Inferior parietal cortex (tissue), 1 donor: ENCODE data around the gene ABCC6.
"Not testable (repeated sequence)": the region's sequence is repeated elsewhere in the genome, so short reads cannot be mapped to it uniquely, and the experiment has no call there.

Experiments used
- DNase-seq: peaks from one replicate; pipeline ENCODE4 v3.0.0-alpha.2; 2016; ENCODE audit errors: extremely low spot score

Gene ABCC6

GRCh38 chr16:16112450-16113053 lies 110.7 kb downstream of the ABCC6 start:
- no peak for DNase-seq

DNA sequence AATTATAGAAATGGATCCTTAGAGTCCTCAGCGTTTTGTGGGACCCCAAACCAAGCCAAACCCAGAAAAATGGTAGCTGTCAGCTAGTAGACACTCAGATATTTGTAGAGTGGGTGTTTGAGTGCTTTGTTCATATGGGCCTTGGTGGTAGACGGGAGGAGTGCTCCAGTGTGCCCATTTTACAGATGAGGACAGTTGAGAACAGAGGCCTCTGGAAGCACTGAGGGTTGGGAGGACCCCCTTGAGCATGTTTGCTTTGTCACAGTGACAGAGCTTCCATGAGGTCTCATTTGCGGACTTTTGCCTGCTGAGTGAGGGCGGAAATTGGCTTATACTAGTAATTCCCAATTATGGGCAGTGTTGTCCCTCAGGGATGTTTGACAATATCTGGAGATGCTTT lies 111.7 kb downstream of the ABCC6 start:
- DNase-seq: no peak

DNA sequence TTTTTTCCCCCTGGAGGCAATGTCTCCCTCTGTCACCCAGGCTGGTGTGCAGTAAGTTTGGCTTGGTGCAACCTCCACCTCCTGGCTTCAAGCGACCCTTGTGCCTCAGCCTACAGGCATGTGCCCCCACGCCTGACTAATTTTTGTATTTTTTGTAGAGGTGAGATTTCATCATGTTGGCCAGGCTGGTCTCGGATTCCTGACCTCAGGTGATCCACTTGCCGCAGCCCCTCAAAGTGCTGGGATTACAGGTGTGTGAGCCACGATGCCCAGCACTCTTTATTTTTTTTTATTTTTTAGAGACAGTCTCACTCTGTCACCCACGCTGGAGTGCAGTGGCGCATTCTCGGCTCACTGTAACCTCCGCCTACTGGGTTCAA lies 113.2 kb downstream of the ABCC6 start:
- DNase-seq: no peak

DNA sequence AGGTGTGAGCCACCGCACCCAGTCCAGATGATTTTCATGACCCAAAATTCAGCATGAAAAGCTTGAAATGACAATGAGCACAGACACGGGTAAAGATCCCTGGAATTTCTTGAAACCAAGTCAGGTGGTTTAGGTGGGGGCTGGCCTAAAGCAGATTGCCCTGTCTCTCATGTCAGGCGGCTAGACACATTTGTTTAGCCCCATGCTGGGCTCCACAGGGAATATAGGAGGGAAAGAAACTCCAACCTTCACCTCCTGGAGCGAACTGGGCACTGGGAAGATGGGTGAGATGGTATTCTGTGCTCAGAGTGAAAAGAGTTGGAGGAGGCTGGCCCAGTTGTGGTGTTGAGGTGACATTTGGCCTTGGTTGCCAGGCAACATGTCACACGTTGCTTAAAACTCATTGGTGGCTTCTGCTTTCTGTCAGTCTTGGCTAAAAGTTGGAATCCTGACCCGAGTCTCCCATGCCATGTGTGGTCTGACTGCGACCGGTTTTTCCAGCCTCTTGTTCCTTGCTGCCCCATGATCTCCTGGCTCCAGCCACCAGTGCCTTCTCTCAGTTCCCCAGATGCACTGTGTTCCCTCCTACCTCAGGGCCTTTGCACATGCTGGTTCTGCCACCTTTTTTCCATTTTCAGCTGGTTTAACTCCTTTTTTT lies 113.7 kb downstream of the ABCC6 start:
- DNase-seq: no peak

- no peak for DNase-seq
Measured at GRCh38 chr16:16108759-16109158, 114.5 kb downstream of the ABCC6 start.

DNA sequence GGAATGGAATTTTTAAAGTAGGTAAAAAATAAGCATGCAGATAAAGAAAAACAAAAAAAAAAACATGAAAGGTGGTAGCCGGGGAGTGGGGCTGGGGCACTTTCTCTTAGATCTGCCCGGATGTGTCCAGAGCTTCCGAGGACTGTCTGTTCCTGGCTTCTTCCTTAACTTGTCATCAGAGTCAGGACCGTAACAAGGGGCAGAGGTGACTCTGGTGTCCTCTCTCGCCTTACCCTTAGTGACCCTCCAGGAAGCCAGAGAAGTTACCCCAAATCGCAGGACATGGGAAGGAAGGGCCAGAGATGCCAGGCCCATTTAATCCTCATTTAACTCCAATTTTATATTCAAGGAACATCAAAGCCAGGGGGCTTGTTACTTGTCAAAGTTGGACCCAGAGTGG lies 115.5 kb downstream of the ABCC6 start:
- DNase-seq: no peak

GRCh38 chr16:16106466-16106865 lies 116.8 kb downstream of the ABCC6 start:
- DNase-seq: no peak

DNA sequence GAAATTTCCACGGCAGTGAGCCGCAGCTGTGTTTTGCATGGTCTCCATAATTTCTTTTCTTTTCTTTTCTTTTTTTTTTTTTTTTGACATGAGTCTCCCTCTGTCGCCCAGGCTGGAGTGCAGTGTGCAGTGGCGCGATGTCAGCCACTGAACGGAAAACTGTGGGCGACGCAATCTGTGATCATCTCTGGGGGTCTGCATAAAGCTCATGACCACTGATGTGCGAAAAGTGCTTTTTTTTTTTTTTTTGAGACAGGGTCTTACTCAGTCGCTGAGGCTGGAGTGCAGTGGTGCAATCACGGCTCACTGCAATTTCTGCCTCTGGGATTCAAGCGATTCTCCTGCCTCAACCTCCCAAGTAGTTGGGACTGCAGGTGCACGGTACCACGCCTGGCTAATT lies 117.6 kb downstream of the ABCC6 start:
- DNase-seq: no peak

DNA sequence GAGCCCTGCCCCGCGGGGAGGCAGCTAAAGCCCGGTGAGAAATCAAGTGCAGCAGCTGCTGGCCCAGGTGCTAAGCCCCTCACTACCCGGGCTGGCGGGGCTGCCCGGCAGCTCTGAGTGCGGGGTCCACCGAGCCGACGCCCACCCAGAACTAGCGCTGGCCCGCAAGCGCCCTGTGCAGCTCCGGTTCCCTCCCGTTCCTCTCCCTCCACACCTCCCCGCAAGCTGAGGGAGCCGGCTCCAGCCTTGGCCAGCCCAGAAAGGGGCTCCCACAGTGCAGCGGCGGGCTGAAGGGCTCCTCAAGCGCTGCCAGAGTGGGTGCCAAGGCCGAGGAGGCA lies 118.5 kb downstream of the ABCC6 start:
- DNase-seq: not testable (repeated sequence)

GRCh38 chr16:16104132-16104803 lies 119.0 kb downstream of the ABCC6 start:
- DNase-seq: not testable (repeated sequence)

DNA sequence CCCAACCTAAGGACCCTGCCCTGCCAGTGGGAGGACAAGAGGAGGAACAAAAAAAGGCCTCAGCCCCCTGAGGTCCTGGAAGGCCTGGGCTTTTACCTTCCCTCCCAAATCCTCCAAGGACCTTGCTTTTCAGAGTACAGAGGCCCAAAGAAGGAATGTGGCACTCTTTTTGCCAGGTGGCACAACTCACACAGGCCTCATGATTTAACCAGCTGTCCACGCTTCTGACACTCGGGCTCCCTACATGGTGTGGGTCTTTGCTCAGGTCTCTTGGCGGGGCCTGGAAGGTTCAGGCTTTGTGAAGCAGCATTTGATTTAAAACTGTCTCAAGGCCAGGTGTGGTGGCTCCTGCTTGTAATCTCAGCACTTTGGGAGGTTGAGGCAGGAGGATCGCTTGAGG lies 120.6 kb downstream of the ABCC6 start:
- DNase-seq: no peak

GRCh38 chr16:16101585-16101984 lies 121.7 kb downstream of the ABCC6 start:
- no peak for DNase-seq

DNA sequence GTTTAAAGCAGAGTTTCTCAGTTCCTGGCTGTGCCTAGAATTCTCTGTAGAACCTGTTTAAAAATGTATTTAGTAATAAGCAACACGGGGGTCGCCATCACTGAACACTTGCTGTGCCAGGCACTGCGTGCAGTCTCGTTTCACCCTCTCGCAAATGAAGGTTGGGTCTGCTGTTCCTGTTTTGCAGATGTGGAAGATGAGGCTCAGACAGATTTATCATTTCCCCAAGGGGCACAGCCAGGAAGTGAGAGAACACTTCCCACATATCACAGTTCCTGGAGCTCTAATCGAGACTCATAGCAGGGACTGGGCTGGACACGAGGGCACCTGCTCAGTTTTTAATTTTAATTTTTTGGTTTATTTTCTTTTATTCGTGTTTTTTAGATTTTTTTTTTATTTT lies 122.7 kb downstream of the ABCC6 start:
- DNase-seq: no peak

- DNase-seq: no peak
Measured at GRCh38 chr16:16099320-16099719, 124.0 kb downstream of the ABCC6 start.
